Measurements from ENCODE around the gene MTERF4. TPM values are rescaled to one million over a fixed set of nuclear protein-coding genes. Genes with fewer than 3 reads are reported as not detected.

The MTERF4 gene
- total and polyA plus RNA-seq, 2 of the 4 experiments (the other 2 are of a cell fraction) = 26.6 to 33.3 TPM

- no peaks in the 10 kb centered on the region for H3K4me1 ChIP-seq (ENCODE audit: control insufficient read depth, insufficient read depth, low read length)
- H2AK9ac ChIP-seq (replicated peaks; ENCODE audit: low read depth, low read length, poor library complexity) = no peak overlapping the region
- no TSS peak for BruUV-seq (replicated peaks)
- no peak overlapping the region for H3K56ac ChIP-seq (ENCODE audit: extremely low read depth, insufficient read depth, low read length)
- ChIA-PET CTCF (no interaction called here), POLR2A (ENCODE audit: unreplicated experiment) (no interaction called here)
- H3K9ac ChIP-seq (ENCODE audit: low read depth, low read length) = no peak overlapping the region
- no peak overlapping the region for H3K4ac ChIP-seq (ENCODE audit: low read depth, low read length)
- H3K27ac ChIP-seq (ENCODE audit: insufficient read depth, low read length) = no peak overlapping the region
- 91 to 100% methylated on average over 8 to 10 of the region's 14 CpGs for WGBS, 2 experiments (ENCODE audit: extremely low coverage in 2 of 2, insufficient read length in 1 of 2)
- H2AFZ ChIP-seq (replicated peaks; ENCODE audit: low read length, poor library complexity) = no peak overlapping the region
- peaks cover 45% of the 10 kb centered on the region for H3K36me3 ChIP-seq (ENCODE audit: control insufficient read depth, insufficient read depth, low read length)
- H4K20me1 ChIP-seq (ENCODE audit: insufficient read depth, low read length) = no peaks in the 10 kb centered on the region
- no peak overlapping the region for H2BK5ac ChIP-seq (ENCODE audit: low read depth, low read length, poor library complexity, severe bottlenecking)
- H2BK20ac ChIP-seq (ENCODE audit: low read depth, low read length) = no peak overlapping the region
- intact Hi-C loops (cut with micrococcal nuclease) = no loop called here
- no peak overlapping the region for H2BK15ac ChIP-seq (ENCODE audit: low read depth, low read length)
- H3K4me3 ChIP-seq (ENCODE audit: insufficient read depth, low read depth, low read length) = no peak overlapping the region
- in situ Hi-C loops (cut with MboI; ENCODE audit: low sequenced_read_pairs) = no loop called here
- no peak overlapping the region for H3K23ac ChIP-seq (ENCODE audit: low read depth, low read length)
- DNase-seq (no peak), ATAC-seq (ENCODE audit: low read depth) (no peak)
- no peak overlapping the region for H2BK120ac ChIP-seq (ENCODE audit: low read depth, low read length)
- no peaks in the 10 kb centered on the region for H3K9me3 ChIP-seq (ENCODE audit: control insufficient read depth, insufficient read depth, low read length)
- peaks cover 21 to 27% of the 10 kb centered on the region in 2 experiments for H3K79me1 ChIP-seq (ENCODE audit: low read depth in 1 of 2, low read length in 2 of 2)
- H3K27me3 ChIP-seq (ENCODE audit: control insufficient read depth, insufficient read depth, low read length) = no peaks in the 10 kb centered on the region
- H3K4me2 ChIP-seq (ENCODE audit: low read depth, low read length) = no peak overlapping the region
- no peak overlapping the region for H4K8ac ChIP-seq (ENCODE audit: low read depth in 2 of 2, low read length in 2 of 2)
- H3K9me1 ChIP-seq (ENCODE audit: insufficient read depth, low read length) = peaks cover 3% of the 10 kb centered on the region; the same call in 1 of the 2 replicates
- dilution Hi-C loops (cut with HindIII; ENCODE audit: low sequenced_read_pairs, unreplicated experiment) = no loop called here
- no peak overlapping the region for H4K91ac ChIP-seq (ENCODE audit: insufficient read depth, low read depth, low read length)
- TF ChIP-seq ELK1 (IDR thresholded peaks at IDR 0.05; ENCODE audit: borderline replicate concordance, low read depth, low read length) (no peak), SMC3 (IDR thresholded peaks at IDR 0.05; ENCODE audit: low read depth, low read length) (no peak), NFE2L2 (IDR thresholded peaks at IDR 0.05; ENCODE audit: low read depth, low read length) (no peak), MXI1 (IDR thresholded peaks at IDR 0.05; ENCODE audit: borderline replicate concordance, low read depth, low read length) (no peak), FOS (IDR thresholded peaks at IDR 0.05; ENCODE audit: low read depth, low read length) (no peak), MAFK (IDR thresholded peaks at IDR 0.05; ENCODE audit: low read depth, low read length) (no peak), RFX5 (IDR thresholded peaks at IDR 0.05; ENCODE audit: low read depth, low read length) (no peak), BHLHE40 (IDR thresholded peaks at IDR 0.05; ENCODE audit: low read depth, low read length) (no peak), MAZ (IDR thresholded peaks at IDR 0.05; ENCODE audit: borderline replicate concordance, low read depth, low read length) (no peak), CTCF (conservative IDR thresholded peaks at IDR 0.05; ENCODE audit: low read depth, low read length) (no peak), USF2 (IDR thresholded peaks at IDR 0.05; ENCODE audit: low read depth, low read length) (no peak), POLR2A (IDR thresholded peaks at IDR 0.05; ENCODE audit: low read depth, low read length) (no peak), CHD1 (IDR thresholded peaks at IDR 0.05; ENCODE audit: low read depth, low read length) (no peak)
- no peak overlapping the region for H2AK5ac ChIP-seq (ENCODE audit: low read depth, low read length)
- no peak overlapping the region for H4K5ac ChIP-seq (ENCODE audit: low read depth, low read length)
- H3K14ac ChIP-seq (replicated peaks; ENCODE audit: low read depth, low read length) = no peak overlapping the region
- no peak overlapping the region for H3K18ac ChIP-seq (ENCODE audit: low read depth, low read length)
Observed at GRCh38 chr2:241095594-241096290, 6.3 kb downstream of the MTERF4 start.

Measured in IMR-90 (cell line).